GM12878 (cell line): ENCODE measurements around the gene FZR1. TPM values are rescaled to one million over a fixed set of nuclear protein-coding genes. Genes with fewer than 3 reads are reported as not detected.

ENCODE experiments used
- ASH2L ChIP-seq: fragments of 300-600, 200-600 bp; sonication (generic); IDR thresholded peaks from 2 replicates; pipeline ENCODE4 v1.6.1; 2017; ENCODE audit warnings: low read depth, mild to moderate bottlenecking, borderline replicate concordance
- CEBPB ChIP-seq, 2 experiments: fragments of 150-350 bp in 1 of 2; IDR thresholded peaks; 2 replicates each; pipeline ENCODE4 v1.6.1; 2012 to 2014; ENCODE audit warnings: low read depth in 2 of 2, low read length in 2 of 2, borderline replicate concordance in 1 of 2, inconsistent platforms in 1 of 2
- CHD4 ChIP-seq: fragments of 200-600 bp; sonication (generic); IDR thresholded peaks from 2 replicates; pipeline ENCODE4 v1.6.1; 2016; ENCODE audit warnings: mild to moderate bottlenecking
- DPF2 ChIP-seq: fragments of 450-650 bp; IDR thresholded peaks from 2 replicates; pipeline ENCODE4 v1.6.1; 2017; ENCODE audit warnings: mild to moderate bottlenecking
- EGR1 ChIP-seq, 2 experiments: IDR thresholded peaks; 1 replicate in 1 of 2; 2 replicates in 1 of 2; pipeline ENCODE4 v1.6.1; 2011 to 2012; ENCODE audit warnings: low read depth in 2 of 2, low read length in 2 of 2, borderline replicate concordance in 1 of 2, mild to moderate bottlenecking in 1 of 2, moderate library complexity in 1 of 2
- GATAD2B ChIP-seq: fragments of 450-650 bp; conservative IDR thresholded peaks from 2 replicates; pipeline ENCODE4 v1.6.1; 2017; ENCODE audit warnings: low read depth, mild to moderate bottlenecking, moderate library complexity
- MYC ChIP-seq: IDR thresholded peaks from 2 replicates; pipeline ENCODE4 v1.6.1; 2011; ENCODE audit warnings: mild to moderate bottlenecking, low read length, moderate library complexity, inconsistent platforms; ENCODE audit not compliant: insufficient read depth, insufficient replicate concordance, insufficient read length, severe bottlenecking
- PML ChIP-seq: IDR thresholded peaks from 2 replicates; pipeline ENCODE4 v1.6.1; 2012; ENCODE audit warnings: low read length, inconsistent platforms
- RAD21 ChIP-seq: IDR thresholded peaks from 2 replicates; pipeline ENCODE4 v1.6.1; 2011; ENCODE audit warnings: mild to moderate bottlenecking, low read depth, low read length, moderate library complexity; ENCODE audit not compliant: insufficient read depth
- RB1 ChIP-seq: fragments of 450-650 bp; formaldehyde crosslinking; IDR thresholded peaks from 2 replicates; pipeline ENCODE4 v1.6.1; 2017; ENCODE audit warnings: mild to moderate bottlenecking, borderline replicate concordance
- SIN3A ChIP-seq: IDR thresholded peaks from 2 replicates; pipeline ENCODE4 v1.6.1; 2012; ENCODE audit warnings: low read depth, low read length, improper control_type of control experiment
- SIX5 ChIP-seq: IDR thresholded peaks from 2 replicates; pipeline ENCODE4 v1.6.1; 2011; ENCODE audit warnings: mild to moderate bottlenecking, low read depth, low read length, moderate library complexity; ENCODE audit not compliant: severe bottlenecking
- SMAD1 ChIP-seq: fragments of 450-650 bp; IDR thresholded peaks from 2 replicates; pipeline ENCODE4 v1.6.1; 2018; ENCODE audit warnings: mild to moderate bottlenecking, low read depth; ENCODE audit not compliant: partially characterized antibody
- TARDBP ChIP-seq: IDR thresholded peaks from 2 replicates; pipeline ENCODE4 v1.6.1; 2016; ENCODE audit warnings: borderline replicate concordance
- TCF12 ChIP-seq: IDR thresholded peaks from 2 replicates; pipeline ENCODE4 v1.6.1; 2011; ENCODE audit warnings: low read depth, mild to moderate bottlenecking, low read length
- TCF3 ChIP-seq: IDR thresholded peaks from 2 replicates; pipeline ENCODE4 v1.6.1; 2012; ENCODE audit warnings: low read depth, mild to moderate bottlenecking, low read length, borderline replicate concordance; ENCODE audit not compliant: insufficient read depth
- ZNF24 ChIP-seq: fragments of 450-650 bp; IDR thresholded peaks from 2 replicates; pipeline ENCODE4 v1.6.1; 2017; ENCODE audit warnings: antibody characterized with exemption, mild to moderate bottlenecking
- ZSCAN29 ChIP-seq: fragments of 450-650 bp; IDR thresholded peaks from 2 replicates; pipeline ENCODE4 v1.6.1; 2017; ENCODE audit warnings: mild to moderate bottlenecking, moderate library complexity
- polyA plus RNA-seq, 11 experiments: library from polyadenylated mRNA; depleted of rRNA in 4 of 11; unstranded in 6 of 11; stranded (reverse) in 5 of 11; fragments of >200 nt; fragmentation: Nextera tagmentation in 4 of 11; fragmentation: Illumina TruSeq in 1 of 11; extraction: Ambion mirVana in 4 of 11; extraction: Trizol in 1 of 11; gene quantifications; 1 replicate in 1 of 11; 2 replicates in 10 of 11; pipeline versions ENCODE4 v1.2.1 to v1.2.3, GENCODE V29; 2011 to 2016; ENCODE audit warnings: inconsistent platforms in 2 of 11, missing spikeins in 2 of 11, low read depth in 1 of 11
- total RNA-seq, 4 experiments: library from RNA; depleted of rRNA in 3 of 4; stranded (reverse); fragments of >200 nt in 3 of 4; fragmentation: Illumina TruSeq in 1 of 4; extraction: Trizol in 1 of 4; gene quantifications; 2 replicates each; pipeline versions ENCODE4 v1.2.1 to v1.2.3, GENCODE V29; 2013 to 2021
- TF ChIP-seq, protein P1 (sequence below): fragments of 450-650 bp; IDR thresholded peaks from 2 replicates; pipeline ENCODE4 v1.6.1; 2014; ENCODE audit warnings: mild to moderate bottlenecking
- TF ChIP-seq, protein P2 (sequence below): IDR thresholded peaks from 2 replicates; pipeline ENCODE4 v1.6.1; 2012; ENCODE audit warnings: low read depth, low read length, improper control_type of control experiment
- TF ChIP-seq, protein P3 (sequence below): fragments of 450-650 bp; conservative IDR thresholded peaks from 2 replicates; pipeline ENCODE4 v1.6.1; 2017; ENCODE audit warnings: mild to moderate bottlenecking, moderate library complexity
- TF ChIP-seq, protein P4 (sequence below): fragments of 450-650 bp; IDR thresholded peaks from 2 replicates; pipeline ENCODE4 v1.6.1; 2018; ENCODE audit warnings: borderline replicate concordance, mild to moderate bottlenecking; ENCODE audit not compliant: partially characterized antibody
- TF ChIP-seq, protein P5 (sequence below): IDR thresholded peaks from 2 replicates; pipeline ENCODE4 v1.6.1; 2011; ENCODE audit warnings: mild to moderate bottlenecking, low read depth, low read length, moderate library complexity; ENCODE audit not compliant: insufficient replicate concordance

Gene FZR1
- total and polyA plus RNA-seq, 10 of the 15 experiments (the other 5 are each of a cell fraction or from before 2014, with no cell fraction given): 0.11 to 44.2 (median 29.3) TPM

DNA sequence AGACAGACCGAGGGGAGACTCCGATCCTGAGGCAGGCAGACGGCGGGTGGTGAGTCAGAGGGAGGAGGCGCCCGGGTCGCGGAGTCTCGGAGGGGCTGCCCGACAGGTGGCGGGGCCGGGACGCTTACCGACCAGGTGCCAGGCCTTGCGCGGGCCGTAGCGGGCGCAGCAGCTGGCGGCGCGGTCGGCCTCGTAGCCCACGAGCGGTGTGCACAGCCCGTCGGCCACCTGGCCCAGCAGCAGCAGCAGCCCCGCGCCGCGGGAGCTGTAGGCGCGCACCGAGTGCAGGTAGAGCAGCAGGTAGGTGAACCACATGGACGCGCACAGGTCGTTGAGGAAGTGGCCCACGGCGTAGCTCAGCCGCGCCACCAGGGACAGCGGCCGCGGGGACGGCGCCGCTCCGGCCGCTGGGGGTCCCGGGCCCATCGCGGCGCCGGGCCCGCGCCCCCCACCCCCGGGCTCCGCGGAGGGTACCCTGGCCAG, 50.9 kb downstream of the FZR1 start (continued):
- TF ChIP-seq RB1: no peak
- TF ChIP-seq CHD4: no peak
- no peak for TF ChIP-seq SIX5
- TF ChIP-seq TCF3: peak; percentile 83
- TF ChIP-seq RAD21: no peak
- TF ChIP-seq, protein P1, sequence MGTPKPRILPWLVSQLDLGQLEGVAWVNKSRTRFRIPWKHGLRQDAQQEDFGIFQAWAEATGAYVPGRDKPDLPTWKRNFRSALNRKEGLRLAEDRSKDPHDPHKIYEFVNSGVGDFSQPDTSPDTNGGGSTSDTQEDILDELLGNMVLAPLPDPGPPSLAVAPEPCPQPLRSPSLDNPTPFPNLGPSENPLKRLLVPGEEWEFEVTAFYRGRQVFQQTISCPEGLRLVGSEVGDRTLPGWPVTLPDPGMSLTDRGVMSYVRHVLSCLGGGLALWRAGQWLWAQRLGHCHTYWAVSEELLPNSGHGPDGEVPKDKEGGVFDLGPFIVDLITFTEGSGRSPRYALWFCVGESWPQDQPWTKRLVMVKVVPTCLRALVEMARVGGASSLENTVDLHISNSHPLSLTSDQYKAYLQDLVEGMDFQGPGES: no peak
- peak; percentile 78 for TF ChIP-seq GATAD2B
- TF ChIP-seq PML: no peak
- TF ChIP-seq, protein P2, sequence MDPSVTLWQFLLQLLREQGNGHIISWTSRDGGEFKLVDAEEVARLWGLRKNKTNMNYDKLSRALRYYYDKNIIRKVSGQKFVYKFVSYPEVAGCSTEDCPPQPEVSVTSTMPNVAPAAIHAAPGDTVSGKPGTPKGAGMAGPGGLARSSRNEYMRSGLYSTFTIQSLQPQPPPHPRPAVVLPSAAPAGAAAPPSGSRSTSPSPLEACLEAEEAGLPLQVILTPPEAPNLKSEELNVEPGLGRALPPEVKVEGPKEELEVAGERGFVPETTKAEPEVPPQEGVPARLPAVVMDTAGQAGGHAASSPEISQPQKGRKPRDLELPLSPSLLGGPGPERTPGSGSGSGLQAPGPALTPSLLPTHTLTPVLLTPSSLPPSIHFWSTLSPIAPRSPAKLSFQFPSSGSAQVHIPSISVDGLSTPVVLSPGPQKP: no peak
- no peak for TF ChIP-seq CEBPB (IDR thresholded peaks at IDR 0.05; ENCODE audit: borderline replicate concordance in 1 of 2, low read depth in 2 of 2, low read length in 2 of 2)
- TF ChIP-seq, protein P3, sequence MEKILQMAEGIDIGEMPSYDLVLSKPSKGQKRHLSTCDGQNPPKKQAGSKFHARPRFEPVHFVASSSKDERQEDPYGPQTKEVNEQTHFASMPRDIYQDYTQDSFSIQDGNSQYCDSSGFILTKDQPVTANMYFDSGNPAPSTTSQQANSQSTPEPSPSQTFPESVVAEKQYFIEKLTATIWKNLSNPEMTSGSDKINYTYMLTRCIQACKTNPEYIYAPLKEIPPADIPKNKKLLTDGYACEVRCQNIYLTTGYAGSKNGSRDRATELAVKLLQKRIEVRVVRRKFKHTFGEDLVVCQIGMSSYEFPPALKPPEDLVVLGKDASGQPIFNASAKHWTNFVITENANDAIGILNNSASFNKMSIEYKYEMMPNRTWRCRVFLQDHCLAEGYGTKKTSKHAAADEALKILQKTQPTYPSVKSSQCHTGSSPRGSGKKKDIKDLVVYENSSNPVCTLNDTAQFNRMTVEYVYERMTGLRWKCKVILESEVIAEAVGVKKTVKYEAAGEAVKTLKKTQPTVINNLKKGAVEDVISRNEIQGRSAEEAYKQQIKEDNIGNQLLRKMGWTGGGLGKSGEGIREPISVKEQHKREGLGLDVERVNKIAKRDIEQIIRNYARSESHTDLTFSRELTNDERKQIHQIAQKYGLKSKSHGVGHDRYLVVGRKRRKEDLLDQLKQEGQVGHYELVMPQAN: peak; percentile 82
- no peak for TF ChIP-seq TARDBP
- TF ChIP-seq SMAD1: no peak
- TF ChIP-seq MYC: peak; percentile 52
- TF ChIP-seq SIN3A: 0 out of 2 replicates have a peak, but pooled peaks have one; percentile 19
- 0 out of 3 replicates have a peak, but pooled peaks of 1 of the 2 experiments have one; percentile 3 for TF ChIP-seq EGR1 (IDR thresholded peaks at IDR 0.05; ENCODE audit: borderline replicate concordance in 1 of 2, low read depth in 2 of 2, low read length in 2 of 2)
- no peak for TF ChIP-seq ASH2L
- TF ChIP-seq DPF2: 0 out of 2 replicates have a peak, but pooled peaks have one; percentile 12
- TF ChIP-seq, protein P4, sequence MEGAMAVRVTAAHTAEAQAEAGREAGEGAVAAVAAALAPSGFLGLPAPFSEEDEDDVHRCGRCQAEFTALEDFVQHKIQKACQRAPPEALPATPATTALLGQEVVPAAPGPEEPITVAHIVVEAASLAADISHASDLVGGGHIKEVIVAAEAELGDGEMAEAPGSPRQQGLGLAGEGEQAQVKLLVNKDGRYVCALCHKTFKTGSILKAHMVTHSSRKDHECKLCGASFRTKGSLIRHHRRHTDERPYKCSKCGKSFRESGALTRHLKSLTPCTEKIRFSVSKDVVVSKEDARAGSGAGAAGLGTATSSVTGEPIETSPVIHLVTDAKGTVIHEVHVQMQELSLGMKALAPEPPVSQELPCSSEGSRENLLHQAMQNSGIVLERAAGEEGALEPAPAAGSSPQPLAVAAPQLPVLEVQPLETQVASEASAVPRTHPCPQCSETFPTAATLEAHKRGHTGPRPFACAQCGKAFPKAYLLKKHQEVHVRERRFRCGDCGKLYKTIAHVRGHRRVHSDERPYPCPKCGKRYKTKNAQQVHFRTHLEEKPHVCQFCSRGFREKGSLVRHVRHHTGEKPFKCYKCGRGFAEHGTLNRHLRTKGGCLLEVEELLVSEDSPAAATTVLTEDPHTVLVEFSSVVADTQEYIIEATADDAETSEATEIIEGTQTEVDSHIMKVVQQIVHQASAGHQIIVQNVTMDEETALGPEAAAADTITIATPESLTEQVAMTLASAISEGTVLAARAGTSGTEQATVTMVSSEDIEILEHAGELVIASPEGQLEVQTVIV: no peak
- peak; percentile 84 for TF ChIP-seq TCF12
- TF ChIP-seq ZNF24: no peak
- 0 out of 2 replicates have a peak, but pooled peaks have one; percentile 7 for TF ChIP-seq ZSCAN29
- TF ChIP-seq, protein P5, sequence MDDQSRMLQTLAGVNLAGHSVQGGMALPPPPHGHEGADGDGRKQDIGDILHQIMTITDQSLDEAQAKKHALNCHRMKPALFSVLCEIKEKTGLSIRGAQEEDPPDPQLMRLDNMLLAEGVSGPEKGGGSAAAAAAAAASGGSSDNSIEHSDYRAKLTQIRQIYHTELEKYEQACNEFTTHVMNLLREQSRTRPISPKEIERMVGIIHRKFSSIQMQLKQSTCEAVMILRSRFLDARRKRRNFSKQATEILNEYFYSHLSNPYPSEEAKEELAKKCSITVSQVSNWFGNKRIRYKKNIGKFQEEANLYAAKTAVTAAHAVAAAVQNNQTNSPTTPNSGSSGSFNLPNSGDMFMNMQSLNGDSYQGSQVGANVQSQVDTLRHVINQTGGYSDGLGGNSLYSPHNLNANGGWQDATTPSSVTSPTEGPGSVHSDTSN: no peak
